GM18951 (cell line): ENCODE measurements around the gene RIC8A.

ENCODE experiments used
- POLR2A ChIP-seq: IDR thresholded peaks from 4 replicates; pipeline ENCODE4 v1.6.1; 2011; ENCODE audit warnings: mild to moderate bottlenecking; ENCODE audit not compliant: insufficient read length, insufficient read depth; ENCODE audit errors: extremely low read depth
- in situ Hi-C: fragments of 300-500 bp; cut with MboI; formaldehyde crosslinking; loops from one replicate; pipeline ENCODE4 v1.12.0; 2022; ENCODE audit warnings: low sequenced_read_pairs, mixed read lengths, inconsistent platforms; ENCODE audit not compliant: unreplicated experiment

RIC8A gene

DNA sequence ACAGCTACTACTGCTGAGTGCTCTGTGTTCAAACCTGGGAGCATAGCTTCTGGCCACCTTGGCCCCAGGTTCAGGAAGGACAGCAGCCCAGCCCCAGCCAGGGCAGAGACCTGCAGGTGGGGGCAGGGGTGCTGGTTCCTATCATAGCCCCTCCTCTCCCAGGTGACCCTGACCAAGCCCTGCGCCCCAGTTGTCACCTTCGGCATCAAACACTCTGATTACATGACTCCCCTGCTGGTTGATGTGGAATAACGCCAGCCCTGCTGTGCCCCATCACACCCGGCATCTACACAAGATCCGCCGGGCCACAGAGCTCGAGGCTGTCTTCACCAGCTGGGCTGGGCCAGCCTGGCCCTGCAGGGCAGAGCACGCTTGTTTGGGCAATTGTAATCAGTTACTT is 7.7 kb upstream of the RIC8A start:
- TF ChIP-seq POLR2A, result no peak
- in situ Hi-C loops, result no loop called here

DNA sequence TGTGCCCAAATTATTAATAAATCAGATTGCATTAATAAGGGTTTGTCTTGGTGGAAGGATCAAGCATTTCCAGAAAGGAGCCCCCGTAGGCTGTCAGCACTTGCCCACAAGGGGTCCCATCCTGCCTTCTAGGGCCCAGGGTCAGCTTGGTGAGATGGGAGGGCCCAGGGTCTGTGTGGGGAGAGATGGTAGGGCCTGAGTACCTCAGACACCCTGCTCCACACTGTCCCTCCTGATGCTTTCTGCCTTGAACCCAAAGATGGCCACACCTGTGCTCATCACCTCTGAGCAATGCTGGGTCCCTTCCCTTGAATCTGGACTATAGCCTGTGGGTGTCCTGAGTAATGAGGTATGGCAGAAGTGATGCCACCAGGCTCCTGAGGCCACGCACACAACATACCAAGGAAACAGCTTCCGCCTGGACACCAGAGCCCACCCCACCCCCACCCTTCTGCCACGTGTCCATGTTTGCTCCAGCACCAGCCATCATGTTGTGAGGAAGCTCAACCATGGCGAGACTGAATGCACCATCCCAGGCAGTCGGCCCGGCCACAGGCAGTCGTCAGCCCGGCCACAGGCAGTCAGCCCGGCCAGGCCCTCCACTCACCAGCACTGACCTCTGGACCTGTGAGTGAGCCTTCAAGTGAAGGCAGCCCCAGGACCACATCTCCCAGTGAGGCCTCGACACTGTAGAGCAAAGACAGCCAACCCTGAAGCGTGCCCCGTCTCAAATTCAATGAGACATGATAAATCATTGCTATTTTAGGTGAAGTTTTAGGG is 7.1 kb upstream of the RIC8A start:
- no peak for TF ChIP-seq POLR2A
- in situ Hi-C loops, result no loop called here

GRCh38 chr11:201966-202365 is 5.5 kb upstream of the RIC8A start:
- in situ Hi-C loops, result no loop called here
- TF ChIP-seq POLR2A, result no peak

DNA sequence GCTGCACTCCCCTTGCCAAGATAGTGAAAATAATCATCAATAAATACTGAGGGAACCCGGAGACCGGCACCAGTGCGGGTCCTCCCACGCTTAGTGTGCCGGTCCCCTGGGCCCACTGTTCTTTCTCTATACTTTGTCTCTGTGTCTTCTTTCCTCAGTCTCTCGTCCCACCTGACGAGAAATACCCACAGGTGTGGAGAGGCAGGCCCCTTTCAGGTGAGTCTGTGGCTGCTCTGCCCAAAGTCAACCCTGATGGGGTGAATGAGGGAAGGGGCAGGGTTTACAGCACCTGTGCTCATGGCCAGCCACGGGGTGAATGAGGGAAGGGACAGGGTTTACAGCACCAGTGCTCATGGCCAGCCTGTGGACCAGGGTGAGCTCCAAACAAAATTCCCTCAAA is 5.0 kb upstream of the RIC8A start:
- in situ Hi-C loops, result no loop called here

GRCh38 chr11:203056-203944 is 4.2 kb upstream of the RIC8A start:
- no peak for TF ChIP-seq POLR2A
- in situ Hi-C loops, result no loop called here

More for the DNA sequence above, 5.0 kb upstream of the RIC8A start:
- no peak for TF ChIP-seq POLR2A

DNA sequence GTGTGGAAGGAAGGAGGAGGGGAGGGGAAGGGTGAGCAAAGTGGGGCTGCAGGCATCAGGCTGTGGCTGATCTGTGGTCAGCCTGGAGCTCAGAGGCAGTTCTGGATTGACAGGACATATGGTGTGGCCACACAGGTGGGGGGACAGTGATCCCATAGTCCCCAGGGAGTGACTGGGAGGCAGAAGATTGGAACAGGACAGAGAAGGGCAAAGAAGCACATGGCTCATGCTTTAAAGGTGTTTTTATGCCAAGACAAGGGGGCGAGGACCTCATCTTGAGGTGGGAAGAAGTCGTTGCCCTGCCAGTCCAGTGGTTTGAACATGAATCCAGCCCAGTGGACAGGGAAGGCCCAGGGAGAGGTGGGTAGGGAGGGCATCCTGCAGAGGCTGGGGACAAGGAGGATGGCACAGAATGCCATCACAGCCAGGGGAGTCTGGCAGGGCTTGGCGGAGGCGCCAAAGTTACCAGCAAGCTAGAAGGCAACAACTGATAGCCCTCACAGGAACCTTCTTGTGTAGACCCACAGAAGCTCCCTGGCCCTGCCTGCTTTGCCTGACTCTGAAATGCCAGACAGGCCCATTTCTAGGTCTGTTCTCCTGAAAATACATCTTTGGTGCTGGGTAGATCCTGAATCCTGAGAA is 3.4 kb upstream of the RIC8A start:
- TF ChIP-seq POLR2A, result no peak
- in situ Hi-C loops, result no loop called here

DNA sequence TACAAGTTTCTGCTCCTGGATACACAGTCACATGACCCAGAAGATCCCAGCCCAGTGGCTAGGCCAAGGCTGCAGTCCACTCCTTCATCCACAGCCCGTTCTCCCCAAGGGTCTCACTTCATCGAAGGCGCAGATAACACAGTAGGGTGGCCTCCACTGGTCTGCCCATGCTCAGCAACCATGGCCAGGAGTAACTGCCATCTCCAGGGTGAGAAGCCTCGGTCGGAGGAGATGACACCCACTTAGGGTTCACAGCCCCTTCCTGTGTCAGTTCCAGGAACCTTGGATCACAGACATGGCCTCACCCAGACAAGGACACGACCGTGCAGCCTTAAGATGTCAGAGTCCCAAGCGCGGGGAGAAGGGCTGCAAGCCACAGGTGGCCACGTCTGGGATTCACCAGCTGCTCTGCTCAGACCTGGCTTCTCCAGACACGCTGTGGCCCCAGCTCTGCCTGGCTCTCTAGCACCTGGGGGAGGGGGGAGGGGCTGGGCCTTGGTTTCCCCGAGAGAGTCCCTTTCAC is 2.9 kb upstream of the RIC8A start:
- TF ChIP-seq POLR2A, result no peak
- in situ Hi-C loops, result no loop called here

GRCh38 chr11:205221-206001 is 2.1 kb upstream of the RIC8A start:
- in situ Hi-C loops, result no loop called here
- no peak for TF ChIP-seq POLR2A

- no peak for TF ChIP-seq POLR2A
- in situ Hi-C loops, result no loop called here
These were observed 1.5 kb upstream of the RIC8A start for GRCh38 chr11:206002-206384.

DNA sequence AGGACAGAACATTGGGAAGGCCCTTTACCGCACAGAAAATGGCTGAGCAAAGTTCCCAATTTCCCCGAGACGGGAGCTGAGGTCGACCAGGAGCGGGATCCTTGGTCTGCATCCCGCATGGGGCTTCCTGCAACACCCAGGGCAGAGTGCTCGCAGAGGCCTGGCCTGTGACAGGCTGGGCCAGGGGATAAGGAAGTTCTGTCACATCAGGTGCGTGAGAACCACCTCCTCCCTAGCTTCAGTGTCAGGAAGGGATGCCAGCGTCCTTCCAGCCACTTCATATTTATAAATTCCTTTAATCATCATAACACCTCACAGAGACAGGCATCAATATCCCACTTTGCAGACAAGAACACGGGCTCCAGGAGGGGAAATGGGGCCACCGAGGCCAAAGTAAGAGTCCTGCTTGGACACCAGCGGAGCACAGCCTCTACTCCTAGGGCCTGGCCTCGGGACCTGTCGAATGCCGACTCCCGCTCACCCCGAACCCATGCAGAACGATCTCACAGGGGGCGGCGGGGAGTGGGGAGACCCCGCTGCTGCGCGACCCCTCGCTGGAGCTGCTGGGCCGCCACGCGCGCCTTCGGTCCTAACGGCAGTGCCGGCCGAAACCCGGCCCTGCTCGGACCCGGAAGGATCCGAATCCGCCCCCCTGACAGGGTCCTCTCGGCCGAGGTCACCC is 841 bp upstream of the RIC8A start:
- in situ Hi-C loops, result no loop called here
- TF ChIP-seq POLR2A, result no peak

- in situ Hi-C loops, result no loop called here
- TF ChIP-seq POLR2A, result no peak
These were observed 314 bp downstream of the RIC8A start for GRCh38 chr11:207863-208180.
